Measurements from ENCODE around the gene ACTRT2.

The ACTRT2 gene

GRCh38 chr1:3021233-3021671, at the start of gene ACTRT2:
ACTRT2 (plus strand) TSS chr1:3021467; CDS start chr1:3021687, 220 bp downstream.
- DNase-seq (ENCODE audit: low read depth in 2 of 2), result no peak

- DNase-seq (ENCODE audit: low read depth in 2 of 2), result no peak
Measured at GRCh38 chr1:2971609-2972008, 49.7 kb upstream of the ACTRT2 start.

- DNase-seq (ENCODE audit: low read depth in 2 of 2), result no peak
Measured at GRCh38 chr1:2972011-2972878, 49.0 kb upstream of the ACTRT2 start.

DNA sequence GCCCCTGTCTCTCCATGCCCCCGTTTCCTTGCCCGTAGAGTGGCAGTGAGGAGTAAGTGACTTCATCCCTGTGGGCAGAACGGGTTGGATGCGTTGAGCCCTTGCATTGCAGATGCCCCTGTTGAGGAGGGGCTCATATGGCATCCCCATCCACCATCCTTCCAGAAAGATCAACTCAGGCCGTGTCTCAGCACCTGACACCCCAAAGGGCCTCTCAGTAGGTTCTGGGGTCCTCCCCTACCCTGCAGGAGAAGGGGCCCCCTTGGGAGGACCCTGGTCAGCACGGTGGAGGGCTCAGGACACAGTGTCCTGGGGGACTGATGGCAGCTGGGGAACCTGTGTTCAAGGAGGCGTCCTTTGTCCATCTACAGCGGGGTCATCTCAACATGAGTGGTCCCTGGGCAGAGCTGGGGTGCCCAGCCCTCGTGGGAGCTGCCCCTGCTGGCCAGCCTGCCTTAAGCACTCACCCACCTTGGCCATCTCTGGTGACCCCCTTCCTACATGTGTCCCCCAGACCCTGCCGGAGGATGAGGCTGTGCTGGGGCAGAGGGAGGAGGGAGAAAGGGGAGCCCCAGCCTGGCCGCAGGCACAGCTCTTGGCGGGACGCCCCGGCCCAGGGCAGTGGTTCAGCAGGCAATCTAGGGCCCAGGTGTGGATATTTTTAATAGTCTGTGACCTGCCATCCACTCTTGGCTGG, 48.2 kb upstream of the ACTRT2 start:
- no peak for DNase-seq (ENCODE audit: low read depth in 2 of 2)

DNA sequence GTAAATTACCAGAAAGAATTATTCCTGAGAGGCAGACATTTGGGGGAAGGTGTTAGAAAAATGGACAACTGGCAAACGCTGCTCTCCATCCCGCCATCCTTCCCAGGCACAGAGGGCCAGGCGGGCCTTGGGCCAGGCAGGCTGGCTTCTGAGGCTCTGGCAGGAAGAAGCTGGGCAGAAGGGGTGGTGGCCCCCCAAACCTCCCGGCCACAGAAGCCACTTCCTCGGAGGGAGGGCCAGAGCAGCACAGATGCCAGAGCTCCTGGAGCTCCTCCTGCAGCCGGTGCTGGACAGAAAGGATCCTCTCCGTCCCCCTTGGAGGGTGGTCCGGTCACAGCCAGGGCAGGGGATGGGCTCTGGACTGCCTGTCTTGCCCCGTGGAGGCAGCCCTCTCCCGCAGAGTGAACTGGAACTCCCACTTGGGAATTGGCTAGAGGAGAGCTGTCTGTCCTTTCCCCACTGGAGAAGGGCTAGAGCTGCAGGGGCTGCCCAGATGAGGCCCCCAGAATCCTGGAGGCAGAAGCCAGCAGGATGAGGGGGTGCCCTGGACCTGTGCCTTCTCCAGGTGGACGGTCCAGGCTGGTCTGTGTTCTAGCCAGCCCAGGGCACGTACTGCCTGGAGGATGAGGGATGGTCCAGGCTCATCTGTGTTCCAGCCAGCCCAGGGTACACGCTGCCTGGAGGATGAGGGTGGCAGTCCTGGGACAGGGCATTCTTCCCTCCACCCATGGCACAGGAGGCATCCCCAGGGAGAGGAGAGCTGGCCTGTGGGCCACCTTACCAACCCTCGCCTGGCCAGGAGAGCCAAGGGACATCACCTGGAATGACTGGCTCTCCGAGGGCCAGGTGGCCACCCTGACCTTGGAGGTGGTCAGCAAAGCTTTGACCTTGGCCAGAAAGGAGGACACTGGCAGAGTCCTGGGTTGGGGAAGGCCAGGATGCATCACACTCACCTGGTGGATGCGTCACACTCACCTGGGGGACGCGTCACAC, 47.4 kb upstream of the ACTRT2 start:
- no peak for DNase-seq (ENCODE audit: low read depth in 2 of 2)

GRCh38 chr1:2974701-2975301, 46.5 kb upstream of the ACTRT2 start:
- DNase-seq (ENCODE audit: low read depth in 2 of 2), result no peak

DNA sequence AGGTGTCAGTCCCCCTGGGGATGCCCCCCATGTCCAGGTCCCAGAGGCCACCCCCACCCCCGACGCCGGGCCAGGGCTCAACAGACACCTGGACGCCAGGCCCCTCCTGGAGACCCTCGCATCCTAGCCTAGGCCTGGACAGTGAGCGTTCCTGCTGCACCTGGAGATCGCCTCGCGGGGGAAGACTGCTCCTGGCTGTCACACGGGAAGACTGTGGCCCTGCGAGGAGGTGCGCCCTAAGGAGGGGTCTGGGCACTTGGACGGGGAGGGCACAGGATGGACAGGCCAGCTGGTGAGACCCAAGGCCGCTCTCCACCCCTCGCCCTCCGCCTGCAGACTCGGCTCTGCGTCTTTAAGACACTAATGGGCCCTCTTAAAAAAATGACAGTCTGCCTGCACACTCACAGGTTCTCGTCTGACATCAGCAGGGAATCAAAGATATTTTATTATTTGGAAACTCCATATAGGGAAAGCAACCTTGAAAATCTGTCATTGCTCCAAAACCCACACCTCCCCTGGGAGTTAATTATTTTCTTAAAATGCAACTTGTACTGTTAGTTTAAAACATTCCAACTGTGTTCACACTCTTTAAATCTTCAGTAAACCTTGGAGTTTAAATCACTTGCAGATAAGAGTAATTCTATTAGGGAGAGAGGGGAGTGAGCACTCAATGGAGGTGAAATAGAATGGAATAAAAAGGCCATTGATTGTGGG, 45.6 kb upstream of the ACTRT2 start:
- DNase-seq (ENCODE audit: low read depth in 2 of 2), result no peak

GRCh38 chr1:2976180-2976562, 45.1 kb upstream of the ACTRT2 start:
- no peak for DNase-seq (ENCODE audit: low read depth in 2 of 2)

DNA sequence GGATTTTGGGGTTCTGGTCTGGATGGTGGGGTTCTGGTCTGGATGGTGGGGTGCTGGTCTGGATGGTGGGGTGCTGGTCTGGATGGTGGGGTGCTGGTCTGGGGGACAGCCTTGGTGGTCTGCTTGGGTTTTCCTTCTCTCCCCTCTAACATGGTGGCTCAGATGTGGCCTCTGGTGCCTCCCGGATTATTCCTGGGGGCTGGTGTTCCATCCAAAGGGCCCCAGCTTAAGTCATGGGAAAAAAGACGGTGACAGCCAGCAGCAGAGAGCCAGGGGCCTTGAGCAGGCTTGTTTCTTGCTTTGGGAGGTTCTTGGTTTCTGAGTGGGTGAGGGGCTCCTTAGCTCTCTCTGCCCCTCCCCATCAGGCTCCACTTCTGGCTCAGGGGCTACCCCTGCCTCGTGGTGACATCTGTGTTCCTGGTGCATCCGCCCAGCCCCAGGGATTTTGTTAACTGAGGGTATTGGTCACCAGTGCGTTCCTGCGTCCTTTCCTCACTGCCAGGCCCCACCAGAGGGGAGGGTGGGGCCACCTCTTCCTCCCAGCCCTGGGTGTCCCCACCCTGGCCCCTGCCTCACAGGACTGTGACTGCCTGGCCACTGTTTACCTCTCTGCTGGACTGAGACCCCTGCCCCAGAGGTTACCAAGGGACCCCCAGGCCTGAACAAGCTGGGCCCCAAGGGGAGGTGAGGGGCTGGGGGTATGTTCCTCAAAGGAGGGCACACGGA, 43.2 kb upstream of the ACTRT2 start:
- no peak for DNase-seq (ENCODE audit: low read depth in 2 of 2)

DNA sequence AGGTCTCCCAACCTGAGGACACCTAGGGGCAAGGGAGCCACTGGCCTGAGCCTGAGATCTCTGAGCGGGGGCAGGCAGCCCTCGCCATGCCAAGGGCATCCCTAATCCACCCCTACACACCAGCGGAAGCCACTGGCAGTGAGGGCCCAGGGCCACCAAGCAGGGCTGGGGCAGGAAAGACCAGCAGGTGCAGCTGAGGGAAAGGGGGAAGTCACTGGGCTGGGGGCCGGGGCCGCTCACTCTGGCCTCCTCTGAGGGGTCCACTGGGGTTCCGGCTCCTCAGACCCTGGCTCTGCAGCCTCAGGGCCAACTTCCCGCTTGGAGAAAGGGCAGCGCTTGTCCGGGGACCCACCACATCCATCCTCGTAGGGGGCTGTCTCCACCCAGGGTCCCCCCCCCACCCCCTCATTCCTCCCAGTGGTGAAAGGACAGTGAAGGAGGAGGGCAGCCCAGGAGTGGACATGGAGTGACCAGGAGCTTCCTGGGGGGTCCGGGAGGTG, 42.5 kb upstream of the ACTRT2 start:
- no peak for DNase-seq (ENCODE audit: low read depth in 2 of 2)

GRCh38 chr1:2979191-2980072, 41.8 kb upstream of the ACTRT2 start:
- DNase-seq (ENCODE audit: low read depth in 2 of 2), result no peak

- no peak for DNase-seq (ENCODE audit: low read depth in 2 of 2)
Measured at GRCh38 chr1:2980073-2980791, 41.0 kb upstream of the ACTRT2 start.

DNA sequence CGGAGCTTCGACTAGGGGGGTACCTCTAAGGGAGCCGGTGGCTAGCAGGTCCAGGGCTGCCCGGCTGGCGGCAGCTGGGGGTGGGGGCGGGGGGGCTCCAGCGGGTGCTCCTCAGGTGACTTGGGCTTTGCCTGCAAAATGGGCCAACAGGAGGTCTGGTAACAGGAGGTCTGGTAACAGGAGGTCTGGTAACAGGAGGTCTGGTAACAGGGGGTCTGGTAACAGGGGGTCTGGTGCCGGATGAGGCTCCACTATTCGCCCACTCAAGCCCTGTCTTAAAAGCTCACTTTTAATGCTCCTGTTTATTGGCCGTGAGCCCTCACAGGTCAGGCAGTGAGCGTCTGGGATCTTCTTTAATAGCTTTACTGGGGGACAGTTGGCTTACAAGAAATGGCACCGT, 40.4 kb upstream of the ACTRT2 start:
- DNase-seq (ENCODE audit: low read depth in 2 of 2), result no peak

- DNase-seq (ENCODE audit: low read depth in 2 of 2), result no peak
Measured at GRCh38 chr1:2981388-2981787, 39.9 kb upstream of the ACTRT2 start.

DNA sequence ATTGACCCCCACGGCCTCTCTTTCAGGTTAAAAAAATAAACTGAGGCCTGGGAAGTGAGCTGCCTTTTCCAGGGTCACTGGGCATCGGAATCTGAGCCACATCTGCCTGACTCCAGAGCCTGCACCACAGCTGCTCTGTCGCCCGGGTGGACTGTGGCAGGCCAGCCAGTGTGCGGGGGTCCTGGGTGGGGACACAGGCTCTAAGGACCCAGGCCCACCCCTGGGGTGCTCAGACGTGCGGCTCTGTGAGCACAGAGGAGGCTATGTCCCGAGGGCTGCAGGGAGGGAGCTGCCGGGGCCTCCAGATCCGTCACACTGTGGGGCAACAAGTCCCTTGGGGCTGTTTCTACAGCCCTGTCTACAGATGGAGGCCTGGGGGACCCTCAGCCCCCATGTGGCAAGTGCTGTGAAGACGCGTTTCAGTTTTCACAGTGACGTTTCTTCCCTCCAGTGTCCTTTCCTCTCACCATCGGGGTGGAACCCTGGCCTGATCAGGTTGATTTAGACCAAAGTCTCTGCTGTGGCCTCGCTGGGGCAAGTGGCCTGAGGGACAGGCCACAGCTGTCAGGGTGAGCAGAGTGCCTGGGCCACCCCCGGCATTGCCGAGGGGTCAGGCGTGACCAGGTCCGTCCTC, 39.2 kb upstream of the ACTRT2 start:
- no peak for DNase-seq (ENCODE audit: low read depth in 2 of 2)

DNA sequence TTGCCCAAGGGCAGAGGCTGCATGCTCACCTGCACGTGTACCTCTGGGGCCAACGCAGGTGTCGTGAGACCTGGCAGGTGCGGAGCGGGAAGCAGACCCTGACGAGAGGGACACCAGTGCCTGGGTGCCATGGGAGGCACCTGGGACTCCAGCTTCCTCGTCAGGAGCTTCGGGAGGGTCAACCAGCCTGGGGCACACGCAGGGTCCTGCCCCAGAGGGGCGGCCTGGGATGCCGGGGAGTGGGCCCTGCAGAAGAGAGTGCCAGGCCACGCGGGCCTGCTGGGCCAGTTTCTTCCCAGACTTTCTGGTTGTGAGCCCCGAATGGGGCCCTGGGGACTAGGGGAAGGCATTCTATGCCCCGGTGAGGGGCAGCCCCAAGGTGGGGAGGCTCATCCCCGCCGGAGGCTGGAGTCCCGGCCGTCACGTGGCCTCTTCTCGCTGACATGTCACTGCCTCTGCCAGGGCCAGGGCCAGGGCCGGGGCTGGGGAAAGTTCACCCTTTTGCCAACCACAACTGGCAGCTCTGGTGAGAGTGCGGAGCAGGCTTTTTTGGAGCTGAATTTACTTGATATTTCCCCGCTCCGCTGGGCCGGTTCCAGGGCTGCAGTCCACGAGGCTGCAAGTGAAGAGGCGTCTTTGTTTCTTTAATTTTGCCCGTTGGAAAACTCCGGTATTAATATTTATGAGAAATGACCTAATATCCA, 38.5 kb upstream of the ACTRT2 start:
- DNase-seq (ENCODE audit: low read depth in 2 of 2), result no peak

DNA sequence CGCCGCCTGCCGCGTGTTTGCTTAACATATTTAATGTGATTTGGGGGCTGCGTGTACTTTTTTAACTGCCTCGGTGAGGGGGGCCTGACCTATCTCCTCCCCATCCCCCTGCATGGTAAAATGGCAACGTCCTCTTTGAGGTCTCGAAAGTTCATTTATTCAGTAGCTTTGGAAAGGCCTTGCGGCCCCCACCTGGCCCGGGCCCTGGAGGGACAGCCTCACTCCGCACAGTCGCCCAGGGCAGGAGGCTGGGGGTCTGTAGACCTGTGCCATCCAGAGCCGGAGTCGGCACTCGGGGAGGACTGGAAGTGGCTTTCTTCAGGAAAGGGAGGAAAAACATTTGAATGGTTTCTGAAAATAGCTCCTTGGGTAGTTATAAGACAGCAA, 38.0 kb upstream of the ACTRT2 start:
- DNase-seq (ENCODE audit: low read depth in 2 of 2), result no peak
